Stimulated activated naive CD4-positive, alpha-beta T cell treated with Interleukin-2 at 50 U/mL for 16 hours (primary cell): ENCODE measurements around the gene EFNA2.
"Not testable (repeated sequence)": the region's sequence is repeated elsewhere in the genome, so short reads cannot be mapped to it uniquely, and the experiment has no call there.

Experiments used
- DNase-seq: peaks from one replicate; lab custom pipeline; 2025; lab: John Stamatoyannopoulos, UW

EFNA2 gene

GRCh38 chr19:1298235-1298634, 12.6 kb downstream of the EFNA2 start:
- no peak for DNase-seq

DNA sequence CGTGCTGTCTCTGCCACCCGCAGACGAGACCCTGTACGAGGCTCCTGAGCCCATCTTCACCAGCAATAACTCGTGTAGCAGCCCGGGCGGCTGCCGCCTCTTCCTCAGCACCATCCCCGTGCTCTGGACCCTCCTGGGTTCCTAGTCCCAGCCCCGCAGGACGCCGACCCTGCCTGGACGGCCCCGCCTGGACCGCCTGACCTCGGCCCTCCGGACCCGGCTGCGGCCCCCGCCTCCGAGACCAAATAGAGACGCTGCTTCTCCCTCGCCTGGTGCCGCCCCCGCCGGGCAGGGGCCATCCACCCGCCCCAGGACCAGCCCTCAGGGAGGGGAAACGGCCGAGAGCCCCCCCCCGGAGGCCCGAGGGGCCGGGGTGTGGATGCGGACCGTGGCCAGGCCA, 14.1 kb downstream of the EFNA2 start:
- DNase-seq = no peak

DNA sequence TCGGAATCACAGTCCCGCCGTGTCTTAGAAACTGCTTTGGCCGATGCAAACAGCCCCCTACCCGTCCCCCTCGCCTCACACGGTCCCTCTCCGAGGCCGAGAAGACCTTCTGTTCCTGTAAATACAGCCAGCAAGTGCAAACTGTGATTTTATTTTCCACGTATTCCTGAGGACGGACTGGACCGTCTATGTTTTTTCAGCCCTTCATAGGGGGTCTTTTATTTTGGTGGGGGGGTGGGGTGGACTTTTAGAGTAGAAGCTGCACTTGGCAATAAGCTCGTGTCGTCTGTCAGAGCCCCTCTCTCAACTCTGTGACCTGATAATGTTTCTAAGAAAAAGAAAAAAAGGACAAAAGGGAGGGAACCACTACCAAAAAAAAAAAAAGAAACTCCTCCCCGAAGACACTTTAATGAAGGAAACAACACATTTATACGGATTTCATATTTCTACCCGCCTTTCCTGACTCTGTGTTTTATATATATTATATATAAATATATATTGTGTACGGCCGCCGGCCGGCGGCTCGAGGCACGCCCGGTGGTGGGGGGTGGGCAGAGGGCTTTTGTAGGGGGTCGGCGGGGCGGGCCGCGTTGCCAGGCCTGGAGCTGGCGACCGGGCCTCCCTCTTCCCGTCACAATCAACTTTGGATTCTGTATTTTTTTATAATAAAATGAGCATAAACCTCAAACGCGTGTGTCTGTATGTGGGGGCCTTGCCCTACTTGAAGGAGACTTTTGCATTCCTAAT, 15.2 kb downstream of the EFNA2 start:
- no peak for DNase-seq

DNA sequence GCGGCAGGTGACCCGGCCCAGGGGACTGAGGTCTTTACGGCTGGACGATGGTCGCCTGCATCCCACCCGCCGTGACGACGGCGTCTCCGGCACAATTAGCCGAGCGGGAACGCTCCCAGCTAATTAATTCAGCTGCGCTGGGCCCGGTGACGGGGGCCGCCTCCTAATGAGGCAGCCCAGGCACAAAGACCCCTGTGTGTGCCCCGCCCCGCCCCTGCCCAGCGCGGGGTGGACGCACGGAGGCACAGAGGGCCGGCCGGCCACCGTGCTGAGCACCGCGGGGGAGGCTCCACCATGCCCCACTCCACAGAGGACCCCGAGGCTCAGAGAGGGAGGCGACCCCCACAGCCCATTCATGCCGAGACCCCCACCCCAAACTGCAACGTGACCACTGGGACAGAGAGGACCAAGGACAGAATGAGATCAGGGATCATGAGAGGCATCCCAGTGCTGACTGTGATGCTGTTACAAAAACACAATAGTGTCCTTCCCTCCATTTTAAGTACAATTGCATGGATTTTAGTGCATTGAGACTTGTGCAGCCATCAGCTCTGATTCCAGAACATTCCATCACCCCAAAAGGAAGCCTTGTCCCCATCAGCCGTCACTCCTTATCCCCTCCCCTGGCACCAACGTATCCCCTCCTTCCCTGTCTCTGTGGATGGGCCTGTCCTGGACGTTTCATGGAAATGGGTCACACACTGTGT, 17.0 kb downstream of the EFNA2 start:
- no peak for DNase-seq

DNA sequence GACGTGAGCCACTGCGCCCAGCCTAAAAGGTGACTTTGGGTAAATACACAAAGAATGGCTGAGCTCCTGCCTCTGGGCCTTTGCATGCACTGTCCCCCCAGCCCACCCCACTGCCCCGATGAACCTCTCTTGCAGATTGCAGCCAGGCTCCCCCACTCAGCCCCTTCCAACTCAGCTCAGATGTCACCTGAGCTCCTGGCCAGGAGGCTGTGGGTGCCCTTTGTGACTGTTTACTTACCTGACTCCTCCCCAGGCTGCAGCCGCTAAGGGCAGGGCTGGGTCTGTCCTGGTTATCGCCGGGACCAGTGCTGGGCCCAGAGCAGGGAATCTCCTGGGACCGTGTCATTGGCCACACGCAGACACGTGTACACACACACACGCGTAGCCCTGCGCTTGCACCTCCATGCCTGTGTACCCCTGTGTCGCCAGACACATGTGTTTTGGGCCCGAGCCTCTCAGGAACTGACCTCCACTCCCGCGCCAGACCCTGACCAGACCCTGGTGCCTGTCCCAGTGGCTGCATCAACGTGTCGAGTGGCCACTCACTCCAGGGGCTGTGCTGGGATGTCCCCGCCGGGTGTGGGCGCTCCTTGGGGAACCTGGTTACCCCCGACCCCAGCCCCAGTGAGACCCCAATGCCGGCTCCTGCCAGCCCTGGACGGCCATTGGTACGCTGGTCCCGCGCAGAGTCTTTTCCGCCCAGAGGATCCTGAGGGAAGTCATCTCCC, 18.7 kb downstream of the EFNA2 start:
- DNase-seq = no peak

DNA sequence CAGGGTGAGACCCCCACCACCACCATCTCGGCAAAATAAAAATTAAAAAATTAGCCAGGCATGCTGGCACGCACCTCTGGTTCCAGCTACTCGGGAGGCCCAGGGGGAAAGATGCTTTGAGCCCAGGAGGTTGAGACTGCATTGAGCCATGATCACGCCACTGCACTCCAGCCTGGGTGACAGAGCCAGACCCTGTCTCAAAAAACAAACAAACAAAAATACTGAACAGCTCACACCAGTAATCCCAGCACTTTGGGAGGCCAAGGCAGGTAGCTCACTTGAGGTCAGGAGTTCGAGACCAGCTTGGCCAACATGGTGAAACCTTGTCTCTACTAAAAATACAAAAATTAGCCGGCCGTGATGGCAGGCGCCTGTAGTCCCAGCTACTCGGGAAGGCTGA, 19.7 kb downstream of the EFNA2 start:
- DNase-seq = not testable (repeated sequence)

DNA sequence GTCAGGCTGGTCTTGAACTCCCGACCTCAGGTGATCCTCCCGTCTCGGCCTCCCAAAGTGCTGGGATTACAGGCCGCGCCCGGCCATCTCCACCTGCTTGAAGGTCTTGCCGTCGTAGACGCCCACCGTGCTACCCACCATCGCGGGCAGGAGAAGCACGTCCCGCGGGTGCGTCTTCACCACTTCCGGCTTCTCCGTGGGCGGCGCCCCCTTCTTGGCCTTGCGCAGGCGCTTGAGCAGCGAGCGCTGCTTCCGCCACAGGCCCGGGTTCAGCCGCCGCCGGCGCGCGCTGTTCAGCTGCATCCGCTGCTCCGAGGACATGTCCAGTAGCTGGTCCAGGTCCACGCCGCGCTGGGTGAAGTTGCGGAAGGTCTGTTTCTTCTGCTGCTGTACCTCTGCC, 21.6 kb downstream of the EFNA2 start:
- DNase-seq = no peak

DNA sequence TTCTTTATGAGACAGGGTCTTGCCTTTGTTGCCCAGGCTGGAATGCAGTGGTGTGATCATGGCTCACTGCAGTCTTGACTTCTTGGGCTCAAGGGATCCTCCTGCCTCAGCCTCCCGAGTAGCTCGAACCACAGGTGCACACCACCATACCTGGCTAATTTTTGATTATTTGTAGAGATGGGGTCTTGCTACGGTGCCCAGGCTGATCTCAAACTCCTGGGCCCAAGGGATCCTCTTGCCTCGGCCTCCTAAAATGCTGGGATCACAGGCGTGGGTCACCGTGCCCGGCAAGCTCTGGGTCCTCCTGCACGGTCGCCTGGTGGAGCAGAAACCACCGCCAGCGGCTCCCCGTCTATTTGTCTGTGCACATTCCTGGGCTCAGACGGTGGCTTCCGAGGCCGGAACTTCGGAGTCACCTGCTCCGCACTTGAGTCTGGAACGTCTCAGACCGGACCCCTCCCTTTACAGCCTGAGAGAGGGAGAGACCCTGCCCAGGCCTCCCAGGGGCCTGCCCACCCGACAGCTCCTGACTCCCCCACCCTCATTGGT, 22.2 kb downstream of the EFNA2 start:
- DNase-seq = no peak

- no peak for DNase-seq
Measured at GRCh38 chr19:1308718-1309117, 23.0 kb downstream of the EFNA2 start.

GRCh38 chr19:1309977-1310852, 24.5 kb downstream of the EFNA2 start:
- DNase-seq = no peak

DNA sequence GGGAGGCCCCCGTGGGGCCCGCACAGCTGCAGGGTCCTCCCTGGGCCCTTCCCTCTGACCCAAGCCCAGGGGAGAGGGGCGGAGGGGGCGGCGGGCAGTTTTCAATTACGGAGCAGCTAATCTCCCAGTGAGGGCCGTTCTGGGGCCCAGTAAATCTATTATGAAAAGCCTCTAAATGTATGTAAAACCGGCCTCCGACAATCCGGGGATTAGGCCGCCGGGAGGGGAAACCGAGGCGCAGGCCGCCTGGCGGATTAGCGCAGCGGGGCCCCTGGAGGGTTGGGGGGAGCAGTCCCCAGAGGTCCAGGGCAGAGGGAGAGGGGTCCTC, 25.1 kb downstream of the EFNA2 start:
- no peak for DNase-seq

DNA sequence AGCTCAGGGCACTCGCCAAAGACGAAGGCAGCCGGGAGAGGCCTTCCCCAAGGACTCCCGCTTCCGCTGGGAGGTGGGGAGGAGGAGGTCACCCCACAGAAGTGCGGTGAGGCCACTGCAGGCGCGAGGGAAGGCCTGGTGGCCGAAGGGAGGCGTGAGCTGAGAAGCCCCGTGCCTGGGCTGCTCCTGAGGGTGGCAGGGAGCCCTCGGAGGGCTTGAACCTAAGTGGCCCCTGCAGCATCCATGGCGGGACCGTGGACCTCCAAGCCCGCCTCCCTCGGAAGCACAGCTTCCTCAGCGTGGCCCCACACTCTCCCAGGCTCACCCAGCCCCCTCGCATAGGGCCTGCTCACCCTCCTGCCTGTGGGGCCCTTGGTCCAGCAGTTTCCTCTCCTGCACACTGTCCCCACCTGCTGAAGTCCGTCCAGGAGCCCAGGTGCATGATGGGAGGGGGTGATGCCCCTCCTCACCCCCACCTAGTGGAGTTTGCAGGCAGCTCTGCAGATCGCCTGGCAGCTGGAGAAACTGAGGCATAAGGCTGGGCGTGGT, 25.9 kb downstream of the EFNA2 start:
- no peak for DNase-seq

DNA sequence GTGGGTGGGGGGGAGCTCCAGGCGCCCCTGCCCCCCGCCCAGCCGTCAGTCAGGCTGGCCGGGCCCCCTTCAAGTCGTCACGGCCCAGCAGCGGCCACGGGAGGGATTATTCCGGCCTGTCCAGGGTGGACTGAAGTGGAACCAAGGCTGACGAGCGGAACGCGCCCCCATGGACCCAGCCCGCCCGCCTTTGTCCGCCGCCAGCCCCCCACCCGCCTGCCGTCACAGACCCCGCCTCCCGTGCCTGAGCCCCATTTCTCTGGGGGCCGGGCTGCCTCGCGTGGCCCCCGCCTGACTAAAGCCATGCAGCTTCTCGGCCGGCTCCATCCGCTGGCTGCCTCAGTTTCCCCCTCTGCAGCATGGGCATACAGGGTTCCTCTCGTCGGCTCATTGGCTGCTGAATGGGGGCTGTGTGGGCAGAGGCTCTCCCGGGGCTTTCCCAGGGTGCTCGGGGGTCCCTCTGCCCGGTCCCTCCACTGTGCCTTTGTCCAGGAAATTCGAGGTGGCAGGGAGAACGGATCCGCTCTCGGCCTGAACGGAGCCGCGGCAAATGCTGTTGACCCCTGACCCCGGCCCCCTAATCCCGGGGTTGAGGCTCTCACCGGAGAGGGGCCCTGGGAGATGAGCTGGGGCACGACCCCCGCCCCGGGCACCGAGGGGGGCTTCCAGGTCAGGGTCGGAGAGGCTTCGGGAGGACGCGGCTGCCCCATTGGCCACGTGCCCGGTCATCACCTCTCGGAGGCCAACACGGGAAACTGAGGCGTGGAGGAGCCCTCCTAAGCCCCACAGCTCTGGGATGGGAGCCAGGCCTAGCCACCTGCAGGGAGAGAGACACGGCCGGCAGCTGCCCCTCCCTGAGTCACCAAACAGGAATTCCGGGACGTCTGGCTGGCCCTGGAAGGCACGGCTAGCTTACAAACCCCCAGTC, 27.4 kb downstream of the EFNA2 start:
- DNase-seq = no peak

DNA sequence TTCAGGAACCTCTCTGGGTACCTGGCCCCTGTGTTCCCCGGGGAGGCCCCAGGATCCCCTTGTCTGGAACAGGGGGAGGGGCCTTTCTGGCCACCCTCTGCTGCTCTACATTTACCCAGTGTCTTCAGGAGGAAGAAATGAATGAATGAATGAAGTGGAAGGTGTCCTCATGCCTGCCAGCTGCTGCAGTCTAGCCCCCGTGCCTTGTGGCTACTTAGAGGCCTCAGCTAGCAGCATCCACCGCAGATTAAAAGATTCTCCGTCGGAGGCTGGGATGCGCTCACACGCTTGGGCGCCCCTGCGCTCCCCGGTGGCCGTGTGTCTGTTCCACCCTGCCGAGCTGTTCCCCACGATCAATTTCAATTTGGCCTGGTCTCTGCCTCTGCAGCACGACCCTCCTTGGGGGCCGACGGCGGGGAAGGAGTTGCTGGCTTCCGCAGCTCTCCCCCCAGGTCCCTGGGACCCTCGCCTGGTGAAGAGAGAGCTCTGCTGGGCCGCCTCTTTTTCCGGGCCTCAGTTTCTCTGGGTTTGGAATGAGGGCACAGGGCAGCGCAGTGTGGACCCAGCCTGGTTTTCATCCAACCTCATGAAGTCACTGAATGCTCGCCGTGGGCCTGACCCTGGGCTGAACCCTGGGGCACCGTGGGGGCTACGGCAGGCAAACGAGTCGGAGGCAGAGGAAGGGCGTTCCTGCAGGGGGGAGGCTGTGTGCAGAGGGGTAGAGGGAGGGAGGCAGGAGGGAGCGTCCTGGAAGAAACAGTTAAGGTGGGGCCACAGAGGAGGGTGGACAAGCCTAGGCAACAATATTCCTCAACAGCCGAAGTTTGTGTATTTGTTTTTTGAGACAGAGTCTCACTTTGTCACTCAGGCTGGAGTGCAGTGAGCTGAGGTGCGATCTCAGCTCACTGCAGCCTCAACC, 28.3 kb downstream of the EFNA2 start:
- no peak for DNase-seq

- DNase-seq = no peak
Measured at GRCh38 chr19:1315470-1316166, 29.9 kb downstream of the EFNA2 start.

GRCh38 chr19:1316466-1316865, 30.8 kb downstream of the EFNA2 start:
- no peak for DNase-seq

DNA sequence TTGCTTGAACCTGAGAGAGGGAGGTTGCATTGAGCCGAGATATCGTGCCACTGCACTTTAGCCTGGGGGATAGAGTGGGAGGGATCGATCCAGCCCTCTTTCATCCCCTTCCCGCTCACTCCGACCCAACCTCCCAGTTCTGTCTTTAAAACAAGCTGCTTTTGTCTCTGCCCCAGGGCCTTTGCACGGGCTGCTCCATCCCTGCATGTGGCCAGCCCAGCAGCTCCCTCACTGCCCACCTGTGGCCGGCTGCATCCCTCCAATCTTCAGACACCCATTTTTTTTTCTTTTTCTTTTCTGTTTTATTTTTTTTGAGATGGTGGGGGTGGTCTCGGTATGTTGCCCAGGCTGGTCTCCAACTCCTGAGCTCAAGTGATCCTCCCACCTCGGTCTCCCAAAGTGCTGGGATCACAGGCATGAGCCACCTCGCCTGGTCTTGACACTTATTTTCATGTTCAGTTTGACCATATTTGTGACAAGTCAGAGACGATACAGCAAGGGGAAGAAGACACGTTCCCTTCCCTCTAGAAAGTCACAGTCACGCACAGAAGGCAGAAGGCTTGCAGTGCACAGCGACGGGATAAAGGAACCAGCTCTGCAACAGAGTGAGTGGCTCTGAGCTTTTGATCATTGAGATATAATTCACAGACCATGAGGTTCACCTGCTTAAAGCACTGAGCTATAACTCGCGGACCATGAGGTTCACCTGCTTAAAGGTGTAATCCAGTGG, 31.8 kb downstream of the EFNA2 start:
- no peak for DNase-seq
